ENCODE data around the gene LYRM9.

Gene LYRM9

GRCh38 chr17:27930000-27930399, 36.8 kb upstream of the LYRM9 start:
- no peak overlapping the region for H3K9ac ChIP-seq (ENCODE audit: insufficient read length, low read depth)
- DNase-seq (ENCODE audit: low read depth, low spot score): no peak
- no peaks in the 10 kb centered on the region for H3K36me3 ChIP-seq (ENCODE audit: insufficient read depth, insufficient read length, low read length)
- no peak overlapping the region for H3K4me3 ChIP-seq (ENCODE audit: insufficient read length, low read depth)
- H3K4me1 ChIP-seq (ENCODE audit: insufficient read depth, insufficient read length): no peaks in the 10 kb centered on the region
- no peaks in the 10 kb centered on the region for H3K9me3 ChIP-seq (ENCODE audit: insufficient read depth, low read length)
- peaks cover 88% of the 10 kb centered on the region for H3K27me3 ChIP-seq (ENCODE audit: insufficient read depth, insufficient read length)
- TF ChIP-seq SUZ12 (IDR thresholded peaks at IDR 0.05; ENCODE audit: extremely low read depth, insufficient read depth, insufficient read length): no peak

GRCh38 chr17:27928587-27928986, 35.4 kb upstream of the LYRM9 start:
- no peak overlapping the region for H3K4me3 ChIP-seq (ENCODE audit: insufficient read length, low read depth)
- H3K4me1 ChIP-seq (ENCODE audit: insufficient read depth, insufficient read length): no peaks in the 10 kb centered on the region

GRCh38 chr17:27927781-27928180, 34.6 kb upstream of the LYRM9 start:
- Histone ChIP-seq H3K4me1 (ENCODE audit: insufficient read depth, insufficient read length) (no peaks in the 10 kb centered on the region), H3K36me3 (ENCODE audit: insufficient read depth, insufficient read length, low read length) (no peaks in the 10 kb centered on the region), H3K4me3 (ENCODE audit: insufficient read length, low read depth) (no peak overlapping the region), H3K9ac (ENCODE audit: insufficient read length, low read depth) (no peak overlapping the region), H3K9me3 (ENCODE audit: insufficient read depth, low read length) (no peaks in the 10 kb centered on the region), H3K27me3 (ENCODE audit: insufficient read depth, insufficient read length) (peaks cover 87% of the 10 kb centered on the region)
- TF ChIP-seq SUZ12 (IDR thresholded peaks at IDR 0.05; ENCODE audit: extremely low read depth, insufficient read depth, insufficient read length): no peak
- DNase-seq (ENCODE audit: low read depth, low spot score): no peak

More at GRCh38 chr17:27928587-27928986, 35.4 kb upstream of the LYRM9 start:
- no peak for TF ChIP-seq YY1 (IDR thresholded peaks at IDR 0.05; ENCODE audit: insufficient read depth, insufficient read length)
- no peak for TF ChIP-seq SUZ12 (IDR thresholded peaks at IDR 0.05; ENCODE audit: extremely low read depth, insufficient read depth, insufficient read length)
- no peak for TF ChIP-seq ZNF274 (IDR thresholded peaks at IDR 0.05; ENCODE audit: low read depth, low read length)
- Histone ChIP-seq H3K9me3 (ENCODE audit: insufficient read depth, low read length) (no peaks in the 10 kb centered on the region), H3K9ac (ENCODE audit: insufficient read length, low read depth) (no peak overlapping the region), H3K27me3 (ENCODE audit: insufficient read depth, insufficient read length) (peaks cover 85% of the 10 kb centered on the region), H3K36me3 (ENCODE audit: insufficient read depth, insufficient read length, low read length) (no peaks in the 10 kb centered on the region)
- DNase-seq (ENCODE audit: low read depth, low spot score): no peak

GRCh38 chr17:27921599-27921998, 28.4 kb upstream of the LYRM9 start:
- no peak for TF ChIP-seq SUZ12 (IDR thresholded peaks at IDR 0.05; ENCODE audit: extremely low read depth, insufficient read depth, insufficient read length)
- no peak for TF ChIP-seq ZNF274 (IDR thresholded peaks at IDR 0.05; ENCODE audit: low read depth, low read length)
- TF ChIP-seq YY1 (IDR thresholded peaks at IDR 0.05; ENCODE audit: insufficient read depth, insufficient read length): no peak
- H3K27me3 ChIP-seq (ENCODE audit: insufficient read depth, insufficient read length): peaks cover 87% of the 10 kb centered on the region

GRCh38 chr17:27921077-27921476, 27.9 kb upstream of the LYRM9 start:
- DNase-seq (ENCODE audit: low read depth, low spot score): no peak
- Histone ChIP-seq H3K4me3 (ENCODE audit: insufficient read length, low read depth) (no peak overlapping the region), H3K27me3 (ENCODE audit: insufficient read depth, insufficient read length) (peaks cover 89% of the 10 kb centered on the region), H3K4me1 (ENCODE audit: insufficient read depth, insufficient read length) (no peaks in the 10 kb centered on the region), H3K36me3 (ENCODE audit: insufficient read depth, insufficient read length, low read length) (no peaks in the 10 kb centered on the region), H3K9me3 (ENCODE audit: insufficient read depth, low read length) (no peaks in the 10 kb centered on the region), H3K9ac (ENCODE audit: insufficient read length, low read depth) (no peak overlapping the region)
- TF ChIP-seq YY1 (IDR thresholded peaks at IDR 0.05; ENCODE audit: insufficient read depth, insufficient read length) (no peak), ZNF274 (IDR thresholded peaks at IDR 0.05; ENCODE audit: low read depth, low read length) (no peak), SUZ12 (IDR thresholded peaks at IDR 0.05; ENCODE audit: extremely low read depth, insufficient read depth, insufficient read length) (no peak)

More at GRCh38 chr17:27921599-27921998, 28.4 kb upstream of the LYRM9 start:
- H3K4me1 ChIP-seq (ENCODE audit: insufficient read depth, insufficient read length): no peaks in the 10 kb centered on the region
- no peaks in the 10 kb centered on the region for H3K36me3 ChIP-seq (ENCODE audit: insufficient read depth, insufficient read length, low read length)
- no peak overlapping the region for H3K9ac ChIP-seq (ENCODE audit: insufficient read length, low read depth)
- H3K9me3 ChIP-seq (ENCODE audit: insufficient read depth, low read length): no peaks in the 10 kb centered on the region
- H3K4me3 ChIP-seq (ENCODE audit: insufficient read length, low read depth): no peak overlapping the region
- DNase-seq (ENCODE audit: low read depth, low spot score): no peak

GRCh38 chr17:27920569-27920968, 27.4 kb upstream of the LYRM9 start:
- no peak for DNase-seq (ENCODE audit: low read depth, low spot score)
- peaks cover 90% of the 10 kb centered on the region for H3K27me3 ChIP-seq (ENCODE audit: insufficient read depth, insufficient read length)
- no peaks in the 10 kb centered on the region for H3K9me3 ChIP-seq (ENCODE audit: insufficient read depth, low read length)
- no peak overlapping the region for H3K4me3 ChIP-seq (ENCODE audit: insufficient read length, low read depth)
- no peaks in the 10 kb centered on the region for H3K4me1 ChIP-seq (ENCODE audit: insufficient read depth, insufficient read length)
- H3K36me3 ChIP-seq (ENCODE audit: insufficient read depth, insufficient read length, low read length): no peaks in the 10 kb centered on the region
- TF ChIP-seq ZNF274 (IDR thresholded peaks at IDR 0.05; ENCODE audit: low read depth, low read length): no peak
- no peak for TF ChIP-seq SUZ12 (IDR thresholded peaks at IDR 0.05; ENCODE audit: extremely low read depth, insufficient read depth, insufficient read length)
- no peak for TF ChIP-seq YY1 (IDR thresholded peaks at IDR 0.05; ENCODE audit: insufficient read depth, insufficient read length)
- no peak overlapping the region for H3K9ac ChIP-seq (ENCODE audit: insufficient read length, low read depth)

GRCh38 chr17:27919079-27919478, 25.9 kb upstream of the LYRM9 start:
- peaks cover 3% of the 10 kb centered on the region for H3K4me1 ChIP-seq (ENCODE audit: insufficient read depth, insufficient read length)
- no peak overlapping the region for H3K4me3 ChIP-seq (ENCODE audit: insufficient read length, low read depth)
- TF ChIP-seq YY1 (IDR thresholded peaks at IDR 0.05; ENCODE audit: insufficient read depth, insufficient read length) (no peak), SUZ12 (IDR thresholded peaks at IDR 0.05; ENCODE audit: extremely low read depth, insufficient read depth, insufficient read length) (no peak), ZNF274 (IDR thresholded peaks at IDR 0.05; ENCODE audit: low read depth, low read length) (no peak)
- H3K9me3 ChIP-seq (ENCODE audit: insufficient read depth, low read length): no peaks in the 10 kb centered on the region
- no peak overlapping the region for H3K9ac ChIP-seq (ENCODE audit: insufficient read length, low read depth)
- no peaks in the 10 kb centered on the region for H3K36me3 ChIP-seq (ENCODE audit: insufficient read depth, insufficient read length, low read length)
- peaks cover 94% of the 10 kb centered on the region for H3K27me3 ChIP-seq (ENCODE audit: insufficient read depth, insufficient read length)
- DNase-seq (ENCODE audit: low read depth, low spot score): no peak

GRCh38 chr17:27918498-27918897, 25.3 kb upstream of the LYRM9 start:
- no peak for DNase-seq (ENCODE audit: low read depth, low spot score)
- no peaks in the 10 kb centered on the region for H3K36me3 ChIP-seq (ENCODE audit: insufficient read depth, insufficient read length, low read length)
- peaks cover 97% of the 10 kb centered on the region for H3K27me3 ChIP-seq (ENCODE audit: insufficient read depth, insufficient read length)
- no peak overlapping the region for H3K9ac ChIP-seq (ENCODE audit: insufficient read length, low read depth)
- TF ChIP-seq YY1 (IDR thresholded peaks at IDR 0.05; ENCODE audit: insufficient read depth, insufficient read length): no peak
- no peak for TF ChIP-seq ZNF274 (IDR thresholded peaks at IDR 0.05; ENCODE audit: low read depth, low read length)
- no peak for TF ChIP-seq SUZ12 (IDR thresholded peaks at IDR 0.05; ENCODE audit: extremely low read depth, insufficient read depth, insufficient read length)
- H3K4me3 ChIP-seq (ENCODE audit: insufficient read length, low read depth): no peak overlapping the region
- peaks cover 3% of the 10 kb centered on the region for H3K4me1 ChIP-seq (ENCODE audit: insufficient read depth, insufficient read length)
- no peaks in the 10 kb centered on the region for H3K9me3 ChIP-seq (ENCODE audit: insufficient read depth, low read length)
